RWPE2 (cell line): ENCODE measurements around the gene TFEC.

ENCODE experiments used
- ATAC-seq: fragments of 200-7000 bp; cut with Tn5 transposase; 3 replicates; pipeline ENCODE4 v1.9.1; 2021; ENCODE audit warnings: low read depth
- DNase-seq: peaks from one replicate; pipeline ENCODE4 v3.0.0-alpha.2; 2020; ENCODE audit warnings: low spot score
- H3K27ac ChIP-seq: fragments of 450-650 bp; 2 replicates; pipeline ENCODE4 v1.5.1; 2017; ENCODE audit warnings: mild to moderate bottlenecking; ENCODE audit not compliant: poor library complexity, severe bottlenecking
- H3K27me3 ChIP-seq: fragments of 250-450 bp; sonication (Bioruptor Pico); 2 replicates; pipeline ENCODE4 v1.5.1; 2021; ENCODE audit warnings: mild to moderate bottlenecking, moderate library complexity; ENCODE audit not compliant: insufficient read depth, poor library complexity, severe bottlenecking
- H3K36me3 ChIP-seq: fragments of 250-450 bp; sonication (Bioruptor Pico); 2 replicates; pipeline ENCODE4 v1.5.1; 2020; ENCODE audit warnings: low read depth, mild to moderate bottlenecking, moderate library complexity
- H3K4me1 ChIP-seq: fragments of 250-450 bp; sonication (Bioruptor Pico); 2 replicates; pipeline ENCODE4 v1.5.1; 2021; ENCODE audit warnings: mild to moderate bottlenecking, moderate library complexity; ENCODE audit not compliant: insufficient read depth, poor library complexity, severe bottlenecking
- H3K4me3 ChIP-seq: fragments of 250-450 bp; sonication (Bioruptor Pico); 2 replicates; pipeline ENCODE4 v1.5.1; 2021; ENCODE audit warnings: mild to moderate bottlenecking, moderate library complexity; ENCODE audit not compliant: severe bottlenecking
- H3K9me3 ChIP-seq: fragments of 250-450 bp; sonication (Bioruptor Pico); 2 replicates; pipeline ENCODE4 v1.5.1; 2021; ENCODE audit warnings: mild to moderate bottlenecking, moderate library complexity; ENCODE audit not compliant: severe bottlenecking
- CTCF ChIP-seq: fragments of 450-650 bp; IDR thresholded peaks from one replicate; pipeline ENCODE4 v1.5.1; 2017; ENCODE audit warnings: mild to moderate bottlenecking, moderate library complexity; ENCODE audit not compliant: poor library complexity, severe bottlenecking

The TFEC gene

GRCh38 chr7:115968596-115968995 is 62.0 kb downstream of the TFEC start:
- DNase-seq (no peak), ATAC-seq (no peak)
- no peaks in the 10 kb centered on the region for H3K9me3 ChIP-seq
- no peaks in the 10 kb centered on the region for H3K36me3 ChIP-seq
- no peaks in the 10 kb centered on the region for H3K27me3 ChIP-seq
- no peak overlapping the region for H3K27ac ChIP-seq
- peaks cover under 1% of the 10 kb centered on the region for H3K4me1 ChIP-seq
- no peak for TF ChIP-seq CTCF
- H3K4me3 ChIP-seq: no peak overlapping the region

GRCh38 chr7:115968171-115968570 is 62.4 kb downstream of the TFEC start:
- no peaks in the 10 kb centered on the region for H3K27me3 ChIP-seq
- ATAC-seq (no peak), DNase-seq (no peak)
- H3K4me3 ChIP-seq: no peak overlapping the region
- H3K9me3 ChIP-seq: no peaks in the 10 kb centered on the region
- no peak for TF ChIP-seq CTCF
- H3K27ac ChIP-seq: no peak overlapping the region
- no peaks in the 10 kb centered on the region for H3K36me3 ChIP-seq
- no peaks in the 10 kb centered on the region for H3K4me1 ChIP-seq

- H3K36me3 ChIP-seq: no peaks in the 10 kb centered on the region
- no peak for TF ChIP-seq CTCF
Observed at GRCh38 chr7:115965796-115966475, 64.6 kb downstream of the TFEC start.

GRCh38 chr7:115965236-115965635 is 65.3 kb downstream of the TFEC start:
- H3K4me3 ChIP-seq: no peak overlapping the region
- H3K27ac ChIP-seq: no peak overlapping the region
- DNase-seq: no peak
- no peaks in the 10 kb centered on the region for H3K36me3 ChIP-seq
- H3K9me3 ChIP-seq: no peaks in the 10 kb centered on the region
- ATAC-seq: no peak
- H3K27me3 ChIP-seq: no peaks in the 10 kb centered on the region
- H3K4me1 ChIP-seq: no peaks in the 10 kb centered on the region
- TF ChIP-seq CTCF: no peak

More at GRCh38 chr7:115965796-115966475, 64.6 kb downstream of the TFEC start:
- H3K4me1 ChIP-seq: no peaks in the 10 kb centered on the region
- H3K27ac ChIP-seq: no peak overlapping the region
- H3K4me3 ChIP-seq: no peak overlapping the region
- H3K27me3 ChIP-seq: no peaks in the 10 kb centered on the region
- ATAC-seq (no peak), DNase-seq (no peak)
- no peaks in the 10 kb centered on the region for H3K9me3 ChIP-seq

- Histone ChIP-seq H3K36me3 (no peaks in the 10 kb centered on the region), H3K4me1 (no peaks in the 10 kb centered on the region), H3K27ac (no peak overlapping the region), H3K4me3 (no peak overlapping the region), H3K9me3 (peaks cover under 1% of the 10 kb centered on the region), H3K27me3 (no peaks in the 10 kb centered on the region)
- ATAC-seq (no peak), DNase-seq (no peak)
- TF ChIP-seq CTCF: no peak
Observed at GRCh38 chr7:115964799-115965198, 65.8 kb downstream of the TFEC start.
